Uterus (tissue), 4 donors: ENCODE measurements around the gene CSTB. TPM values are rescaled to one million over a fixed set of nuclear protein-coding genes. Genes with fewer than 3 reads are reported as not detected.

Source experiments
- DNase-seq, 2 donors: peaks; one replicate each; pipeline ENCODE4 v3.0.0-alpha.2; 2019 to 2020
- H3K27ac ChIP-seq, 2 donors: fragments of 200-600 bp; sonication (generic); 1 replicate in 1 of 2; 2 replicates in 1 of 2; pipeline ENCODE4 v1.5.1; 2016 to 2018
- H3K27me3 ChIP-seq, 2 donors: fragments of 200-600 bp; sonication (generic); one replicate each; pipeline ENCODE4 v1.5.1; 2018 to 2019; ENCODE audit warnings: control low read depth in 1 of 2
- H3K36me3 ChIP-seq, 2 donors: fragments of 200-600 bp; sonication (generic); one replicate each; pipeline ENCODE4 v1.5.1; 2019; ENCODE audit warnings: control low read depth in 1 of 2
- H3K4me1 ChIP-seq, 2 donors: fragments of 200-600 bp; sonication (generic); one replicate each; pipeline ENCODE4 v1.5.1; 2018 to 2019; ENCODE audit warnings: control low read depth in 1 of 2
- H3K4me3 ChIP-seq, 2 donors: fragments of 200-600 bp; sonication (generic); 1 replicate in 1 of 2; 2 replicates in 1 of 2; pipeline ENCODE4 v1.5.1; 2018 to 2019; ENCODE audit warnings: mild to moderate bottlenecking in 1 of 2
- H3K9me3 ChIP-seq, 2 donors: fragments of 200-600 bp; sonication (generic); one replicate each; pipeline ENCODE4 v1.5.1; 2019; ENCODE audit warnings: control low read depth in 1 of 2
- POLR2A ChIP-seq, 2 donors: fragments of 450-650 bp; IDR thresholded peaks; one replicate each; pipeline ENCODE4 v1.6.1; 2016; ENCODE audit warnings: antibody characterized with exemption in 2 of 2, mild to moderate bottlenecking in 1 of 2, moderate library complexity in 1 of 2
- intact Hi-C: fragments of 100-400 bp; cut with DNase I; formaldehyde crosslinking; loops from one replicate; pipeline ENCODE4 v1.15.1; 2023; ENCODE audit warnings: low total_unique reads
- total RNA-seq, 4 donors: library from RNA; depleted of rRNA in 3 of 4; stranded (reverse); fragments of >200 nt in 3 of 4; gene quantifications; one replicate each; pipeline versions ENCODE4 v1.1.0 to v1.2.4, GENCODE V29; 2014 to 2023
- TF ChIP-seq, protein P1 (sequence below), 4 experiments: fragments of 200-600 bp in 2 of 4; fragments of 450-650 bp in 2 of 4; sonication (generic) in 2 of 4; IDR thresholded peaks; one replicate each; pipeline ENCODE4 v1.5.1; 2016 to 2019; ENCODE audit warnings: antibody characterized with exemption in 4 of 4, mild to moderate bottlenecking in 2 of 4, moderate library complexity in 1 of 4
- donor health status: DM: yes; HTN: yes; CAD: no.

CSTB gene
- total RNA-seq, 4 donors from 2014 or later: 2.0 to 31.2 (median 5.6) TPM

DNA sequence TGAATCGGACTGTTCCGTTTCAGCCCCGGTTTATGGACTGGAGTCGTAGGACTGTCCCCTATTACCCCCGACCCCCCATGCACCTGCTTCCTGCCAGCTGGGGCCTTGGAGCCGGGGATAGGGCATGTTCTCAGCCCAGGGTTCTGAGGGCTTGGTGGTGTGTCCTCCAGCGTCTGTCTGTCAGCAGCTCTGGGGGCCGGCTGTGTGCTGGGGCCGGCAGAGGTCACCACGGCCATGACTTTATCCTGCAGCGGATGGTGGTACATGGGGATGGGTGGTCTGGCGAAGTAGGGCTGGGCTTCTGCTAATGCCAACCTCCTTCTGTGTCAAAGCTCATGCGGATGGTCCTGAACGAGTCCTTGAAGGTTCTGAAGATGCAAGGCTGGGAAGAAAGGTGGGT, 18.7 kb upstream of the CSTB start:
- H3K9me3 ChIP-seq: no peaks in the 10 kb centered on the region
- TF ChIP-seq POLR2A (IDR thresholded peaks at IDR 0.05): no peak
- TF ChIP-seq, protein P1, sequence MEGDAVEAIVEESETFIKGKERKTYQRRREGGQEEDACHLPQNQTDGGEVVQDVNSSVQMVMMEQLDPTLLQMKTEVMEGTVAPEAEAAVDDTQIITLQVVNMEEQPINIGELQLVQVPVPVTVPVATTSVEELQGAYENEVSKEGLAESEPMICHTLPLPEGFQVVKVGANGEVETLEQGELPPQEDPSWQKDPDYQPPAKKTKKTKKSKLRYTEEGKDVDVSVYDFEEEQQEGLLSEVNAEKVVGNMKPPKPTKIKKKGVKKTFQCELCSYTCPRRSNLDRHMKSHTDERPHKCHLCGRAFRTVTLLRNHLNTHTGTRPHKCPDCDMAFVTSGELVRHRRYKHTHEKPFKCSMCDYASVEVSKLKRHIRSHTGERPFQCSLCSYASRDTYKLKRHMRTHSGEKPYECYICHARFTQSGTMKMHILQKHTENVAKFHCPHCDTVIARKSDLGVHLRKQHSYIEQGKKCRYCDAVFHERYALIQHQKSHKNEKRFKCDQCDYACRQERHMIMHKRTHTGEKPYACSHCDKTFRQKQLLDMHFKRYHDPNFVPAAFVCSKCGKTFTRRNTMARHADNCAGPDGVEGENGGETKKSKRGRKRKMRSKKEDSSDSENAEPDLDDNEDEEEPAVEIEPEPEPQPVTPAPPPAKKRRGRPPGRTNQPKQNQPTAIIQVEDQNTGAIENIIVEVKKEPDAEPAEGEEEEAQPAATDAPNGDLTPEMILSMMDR (IDR thresholded peaks at IDR 0.05): no peak
- DNase-seq: no peak
- no peaks in the 10 kb centered on the region for H3K36me3 ChIP-seq
- intact Hi-C loops: no loop called here
- peaks cover 6 to 7% of the 10 kb centered on the region in 2 donors for H3K4me1 ChIP-seq
- no peak overlapping the region for H3K4me3 ChIP-seq
- H3K27me3 ChIP-seq: no peaks in the 10 kb centered on the region
- no peak overlapping the region for H3K27ac ChIP-seq

DNA sequence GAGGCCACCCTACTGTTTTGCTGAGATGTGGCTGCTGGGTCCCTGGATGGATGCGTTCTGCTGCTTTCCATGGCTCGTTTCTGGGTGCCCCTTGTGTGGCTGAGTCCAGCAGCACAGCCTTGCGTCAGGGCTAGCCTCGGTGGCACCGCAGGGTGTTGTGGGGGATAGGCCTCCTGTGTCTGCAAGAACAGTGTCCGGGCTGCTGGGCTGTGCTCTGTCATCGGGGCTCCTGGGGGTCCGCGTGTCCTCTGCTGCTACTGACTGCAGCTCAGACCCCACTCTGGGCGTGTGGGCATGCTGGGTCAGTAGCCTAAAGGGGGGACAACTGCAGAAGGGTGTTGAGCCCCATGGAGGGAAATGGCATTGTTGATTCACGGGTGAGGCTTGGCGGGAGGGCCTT, 18.2 kb upstream of the CSTB start:
- no peak overlapping the region for H3K27ac ChIP-seq
- no peak for TF ChIP-seq POLR2A (IDR thresholded peaks at IDR 0.05)
- TF ChIP-seq, protein P1 (IDR thresholded peaks at IDR 0.05): no peak
- H3K36me3 ChIP-seq: no peaks in the 10 kb centered on the region
- H3K27me3 ChIP-seq: no peaks in the 10 kb centered on the region
- H3K4me1 ChIP-seq: peaks cover 6 to 7% of the 10 kb centered on the region in 2 donors
- H3K4me3 ChIP-seq: no peak overlapping the region
- no peaks in the 10 kb centered on the region for H3K9me3 ChIP-seq
- DNase-seq: no peak
- intact Hi-C loops: no loop called here

DNA sequence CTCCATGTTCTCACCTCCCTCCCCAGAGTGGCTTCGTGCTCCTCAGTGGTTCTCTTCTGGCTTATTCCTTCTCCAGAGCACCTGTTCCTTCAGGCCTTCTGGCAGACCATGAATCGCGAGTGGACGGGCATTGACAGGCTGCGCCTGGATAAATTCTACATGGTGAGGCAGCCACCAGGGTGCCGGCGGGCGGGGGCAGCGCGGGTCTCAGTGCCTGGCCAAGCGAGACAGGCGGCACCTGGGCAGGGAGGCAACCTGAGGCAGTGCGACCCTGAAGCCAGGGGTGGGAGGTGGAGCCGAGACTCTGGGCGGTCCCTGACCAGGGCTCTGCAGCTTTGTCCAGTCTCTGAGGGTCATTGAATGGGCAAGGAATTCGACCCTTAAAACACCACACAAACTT, 17.1 kb upstream of the CSTB start:
- H3K4me3 ChIP-seq: no peak overlapping the region
- H3K9me3 ChIP-seq: no peaks in the 10 kb centered on the region
- H3K27me3 ChIP-seq: no peaks in the 10 kb centered on the region
- H3K36me3 ChIP-seq: no peaks in the 10 kb centered on the region
- TF ChIP-seq, protein P1 (IDR thresholded peaks at IDR 0.05): no peak
- no peak for TF ChIP-seq POLR2A (IDR thresholded peaks at IDR 0.05)
- intact Hi-C loops: no loop called here
- no peak overlapping the region for H3K27ac ChIP-seq
- H3K4me1 ChIP-seq: peaks cover 6 to 7% of the 10 kb centered on the region in 2 donors
- DNase-seq: no peak

DNA sequence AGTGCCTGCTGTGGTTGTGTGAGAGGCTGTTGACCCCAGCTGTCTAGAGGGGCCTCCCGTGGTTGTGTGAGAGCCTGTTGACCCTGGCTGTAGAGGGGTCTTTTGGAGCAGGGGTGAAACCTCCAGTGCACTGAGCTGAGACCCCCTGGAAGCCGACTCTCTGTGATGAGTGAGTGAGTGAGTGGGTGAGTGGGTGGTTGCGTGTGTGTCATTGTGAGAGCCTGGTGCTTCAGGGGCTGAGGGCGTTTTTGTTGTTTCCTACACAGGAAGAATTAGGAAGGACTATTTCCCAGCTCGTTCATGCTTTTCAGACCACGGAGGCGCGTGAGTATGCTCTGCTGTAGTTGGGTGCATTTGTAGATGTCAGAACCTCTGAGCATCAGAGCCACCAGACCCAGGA, 16.3 kb upstream of the CSTB start:
- Histone ChIP-seq H3K9me3 (no peaks in the 10 kb centered on the region), H3K4me3 (no peak overlapping the region), H3K27me3 (no peaks in the 10 kb centered on the region), H3K27ac (no peak overlapping the region), H3K4me1 (peaks cover 6 to 7% of the 10 kb centered on the region in 2 donors), H3K36me3 (no peaks in the 10 kb centered on the region)
- TF ChIP-seq, protein P1 (IDR thresholded peaks at IDR 0.05): no peak
- intact Hi-C loops: no loop called here
- no peak for DNase-seq

DNA sequence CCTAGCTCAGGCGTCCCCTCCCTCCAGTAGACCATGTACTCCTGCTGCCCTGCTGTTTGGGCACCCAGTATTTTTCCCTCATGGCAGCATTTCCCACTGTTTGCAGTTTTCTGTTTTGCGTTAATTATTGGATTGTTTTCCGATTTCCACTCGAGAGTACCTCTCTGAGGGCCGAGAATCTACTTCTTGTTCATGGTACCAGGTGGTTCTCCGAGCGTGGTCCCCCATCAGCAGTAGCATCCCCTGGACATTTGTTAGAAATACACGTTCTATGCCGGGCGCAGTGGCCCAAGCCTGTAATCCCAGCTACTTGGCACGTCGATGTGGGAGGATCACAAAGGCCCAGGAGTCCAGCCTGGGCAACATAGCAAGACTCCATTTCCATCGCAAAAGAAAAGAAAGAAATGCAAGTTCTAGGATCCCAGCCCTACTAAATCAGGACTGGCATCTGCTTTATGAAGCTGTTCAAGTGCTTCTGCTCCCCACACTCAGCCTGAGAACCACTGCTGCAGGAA, 14.0 kb upstream of the CSTB start:
- DNase-seq: no peak
- peak overlapping the region; percentile 58 to 61 for H3K4me3 ChIP-seq
- H3K36me3 ChIP-seq: no peaks in the 10 kb centered on the region
- intact Hi-C loops: no loop called here
- H3K27me3 ChIP-seq: no peaks in the 10 kb centered on the region
- H3K9me3 ChIP-seq: no peaks in the 10 kb centered on the region
- TF ChIP-seq, protein P1 (IDR thresholded peaks at IDR 0.05): no peak
- no peak for TF ChIP-seq POLR2A (IDR thresholded peaks at IDR 0.05)
- peak overlapping the region; percentile 80 to 89 for H3K27ac ChIP-seq
- peaks cover 6 to 7% of the 10 kb centered on the region in 2 donors for H3K4me1 ChIP-seq
